ENCODE results near the gene ENOX1.

DNA sequence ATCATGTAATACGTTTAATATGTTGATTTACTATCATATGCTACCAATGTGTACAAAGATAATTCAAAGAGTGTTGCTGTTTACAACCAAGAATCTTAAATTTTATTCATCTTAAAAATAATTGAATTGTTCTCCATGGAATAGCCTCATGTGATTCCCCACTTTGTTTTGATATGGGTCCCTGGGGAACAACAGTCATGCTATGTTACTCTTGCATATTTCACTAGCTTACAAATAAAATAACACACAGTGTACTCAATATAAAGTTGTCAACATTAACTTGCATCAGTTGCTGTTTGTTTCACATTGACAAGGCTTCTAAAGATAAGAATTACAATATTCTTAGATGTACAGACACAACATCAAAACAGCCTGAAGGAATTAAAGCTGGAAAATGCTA is 2.3 kb downstream of the ENOX1 start:
- TF ChIP-seq CTCF (IDR thresholded peaks at IDR 0.05; ENCODE audit: borderline replicate concordance, extremely low read depth, low read length, poor library complexity, severe bottlenecking): no peak
- no peak for TF ChIP-seq EZH2 (IDR thresholded peaks at IDR 0.05; ENCODE audit: borderline replicate concordance, low read depth, low read length, severe bottlenecking)
